HepG2 (cell line): ENCODE measurements around the gene ZNF660. TPM values are rescaled to one million over a fixed set of nuclear protein-coding genes. Genes with fewer than 3 reads are reported as not detected.

ENCODE experiments used
- ATAC-seq: fragments of 200-7000 bp; cut with Tn5 transposase; 3 replicates; pipeline ENCODE4 v1.9.1; 2020; ENCODE audit warnings: mild to moderate bottlenecking, moderate library complexity
- BruUV-seq: library from RNA; stranded (reverse); fragments of 400-500 nt; replicated peaks from 2 replicates; lab custom pipeline; 2021; lab: Mats Ljungman, UMichigan
- CTCF ChIA-PET: fragments of 300-600 bp; formaldehyde crosslinking; extraction: SDS; loops from one replicate; lab custom pipeline; 2021; ENCODE audit warnings: low total read pairs, inconsistent platforms, low intra/inter-chr PET ratio; lab: Yijun Ruan, JAX
- POLR2A ChIA-PET: fragments of 350-600 bp; sonication (Branson Sonifier 250); formaldehyde crosslinking; loops from one replicate; lab custom pipeline; 2020; ENCODE audit warnings: antibody characterized with exemption, inconsistent platforms; lab: Yijun Ruan, JAX
- DNase-seq: peaks from one replicate; pipeline ENCODE4 v3.0.0-alpha.2; 2015; ENCODE audit warnings: low spot score
- FAIRE-seq: peaks from 3 replicates; lab custom pipeline; 2011; peaks lifted over from hg19 to GRCh38; lab: Jason Lieb, UNC
- H2AFZ ChIP-seq: one replicate; pipeline ENCODE4 v1.6.1; 2011; ENCODE audit warnings: low read length, inconsistent platforms
- H3K27ac ChIP-seq: fragments of 300-600 bp; 3 replicates; pipeline ENCODE4 v1.8.0; 2011; ENCODE audit warnings: mixed run types, mild to moderate bottlenecking, mixed read lengths, low read length, inconsistent platforms; ENCODE audit not compliant: insufficient read depth; ENCODE audit errors: extremely low read length
- H3K27me3 ChIP-seq, 2 experiments: fragments of 200-600 bp in 1 of 2; 2 replicates in 1 of 2; 3 replicates in 1 of 2; pipeline versions ENCODE4 v1.6.0 to v1.8.0; 2011; ENCODE audit warnings: low read length in 2 of 2, mild to moderate bottlenecking in 2 of 2, moderate library complexity in 2 of 2, inconsistent platforms in 1 of 2; ENCODE audit not compliant: insufficient read depth in 2 of 2, control insufficient read depth in 1 of 2
- H3K36me3 ChIP-seq, 2 experiments: fragments of 200-600 bp in 1 of 2; replicated peaks in 1 of 2; 2 replicates in 1 of 2; 3 replicates in 1 of 2; pipeline versions ENCODE4 v1.5.1 to v1.8.0; 2011; ENCODE audit warnings: low read length in 2 of 2, inconsistent platforms in 1 of 2; ENCODE audit not compliant: insufficient read depth in 2 of 2, control insufficient read depth in 1 of 2
- H3K4me1 ChIP-seq: 2 replicates; pipeline ENCODE4 v1.5.1; 2012; ENCODE audit warnings: low read length, inconsistent platforms; ENCODE audit not compliant: insufficient read depth
- H3K4me2 ChIP-seq: 2 replicates; pipeline ENCODE4 v1.6.0; 2011; ENCODE audit warnings: low read depth, low read length, inconsistent platforms
- H3K4me3 ChIP-seq, 3 experiments: fragments of 200-600 bp in 1 of 3; sonication (generic), shearing (Covaris generic) in 1 of 3; replicated peaks in 1 of 3; 2 replicates each; pipeline ENCODE4 v1.5.1; 2011 to 2016; ENCODE audit warnings: low read length in 3 of 3, inconsistent platforms in 2 of 3, low read depth in 2 of 3, mild to moderate bottlenecking in 2 of 3, control low read depth in 1 of 3, mixed read lengths in 1 of 3; ENCODE audit not compliant: insufficient read depth in 1 of 3
- H3K79me2 ChIP-seq: one replicate; pipeline ENCODE4 v1.6.1; 2011; ENCODE audit warnings: low read length, inconsistent platforms; ENCODE audit not compliant: insufficient read depth
- H3K9ac ChIP-seq: 2 replicates; pipeline ENCODE4 v1.6.0; 2011; ENCODE audit warnings: mild to moderate bottlenecking, low read depth, low read length, inconsistent platforms; ENCODE audit not compliant: insufficient read depth
- H3K9me3 ChIP-seq: 2 replicates; pipeline ENCODE4 v1.5.1; 2012; ENCODE audit warnings: mild to moderate bottlenecking, low read length
- H4K20me1 ChIP-seq: 2 replicates; pipeline ENCODE4 v1.6.0; 2011; ENCODE audit warnings: inconsistent platforms, mild to moderate bottlenecking, low read length, moderate library complexity; ENCODE audit not compliant: insufficient read depth
- AGO1 ChIP-seq: fragments of 200-400 bp; formaldehyde crosslinking; IDR thresholded peaks from 2 replicates; pipeline ENCODE4 v1.6.1; 2017; ENCODE audit warnings: mild to moderate bottlenecking, low read depth, low read length, moderate library complexity; ENCODE audit not compliant: poor library complexity, severe bottlenecking
- AGO2 ChIP-seq: fragments of 200-400 bp; formaldehyde crosslinking; optimal IDR thresholded peaks from 2 replicates; pipeline ENCODE3; 2017; ENCODE audit warnings: mild to moderate bottlenecking, low read depth, low read length, moderate library complexity
- ATF7 ChIP-seq, 2 experiments: fragments of 450-650 bp in 1 of 2; sonication (generic) in 1 of 2; formaldehyde crosslinking in 1 of 2; IDR thresholded peaks; 2 replicates each; pipeline versions ENCODE4 v1.4.0 to v1.6.1; 2016 to 2020; ENCODE audit warnings: antibody characterized with exemption in 1 of 2, mild to moderate bottlenecking in 1 of 2, missing genetic modification reagents in 1 of 2
- E2F5 ChIP-seq: sonication (generic); formaldehyde crosslinking; conservative IDR thresholded peaks from 2 replicates; pipeline ENCODE4 v1.4.0; 2020; ENCODE audit warnings: missing genetic modification reagents
- GABPB1 ChIP-seq: IDR thresholded peaks from 2 replicates; pipeline ENCODE4 v1.6.1; 2016; ENCODE audit warnings: mild to moderate bottlenecking, missing genetic modification reagents, moderate library complexity, missing compliant biosample characterization
- HCFC1 ChIP-seq: fragments of 150-350 bp; IDR thresholded peaks from 2 replicates; pipeline ENCODE4 v1.6.1; 2014; ENCODE audit warnings: low read depth, low read length
- POLR2A ChIP-seq, 2 experiments: IDR thresholded peaks; 2 replicates each; pipeline ENCODE4 v1.6.1; 2011; ENCODE audit warnings: low read depth in 2 of 2, low read length in 2 of 2, mild to moderate bottlenecking in 1 of 2, moderate library complexity in 1 of 2; ENCODE audit not compliant: insufficient read depth in 1 of 2
- SATB2 ChIP-seq: sonication (generic); formaldehyde crosslinking; IDR thresholded peaks from 2 replicates; pipeline ENCODE4 v1.5.0; 2020; ENCODE audit warnings: missing genetic modification reagents
- SIN3B ChIP-seq: fragments of 150-350 bp; IDR thresholded peaks from 2 replicates; pipeline ENCODE4 v1.6.1; 2014; ENCODE audit warnings: low read length
- ZBTB33 ChIP-seq: sonication (generic); formaldehyde crosslinking; IDR thresholded peaks from 2 replicates; pipeline ENCODE4 v1.4.0; 2020; ENCODE audit warnings: missing genetic modification reagents
- ZBTB34 ChIP-seq: sonication (generic); formaldehyde crosslinking; IDR thresholded peaks from 2 replicates; pipeline ENCODE4 v1.8.0; 2022; ENCODE audit warnings: mild to moderate bottlenecking, missing genetic modification reagents
- ZFP36L1 ChIP-seq: sonication (generic); formaldehyde crosslinking; IDR thresholded peaks from 2 replicates; pipeline ENCODE4 v1.8.0; 2022; ENCODE audit warnings: mild to moderate bottlenecking, missing genetic modification reagents, moderate library complexity
- ZNF317 ChIP-seq: sonication (generic); formaldehyde crosslinking; IDR thresholded peaks from 2 replicates; pipeline ENCODE4 v1.5.0; 2020; ENCODE audit warnings: mild to moderate bottlenecking, missing genetic modification reagents
- ZNF33A ChIP-seq: sonication (generic); formaldehyde crosslinking; IDR thresholded peaks from 2 replicates; pipeline ENCODE4 v1.5.1; 2020; ENCODE audit warnings: missing genetic modification reagents, mild to moderate bottlenecking, moderate library complexity, borderline replicate concordance
- ZNF543 ChIP-seq: sonication (generic); formaldehyde crosslinking; IDR thresholded peaks from 2 replicates; pipeline ENCODE4 v1.4.0; 2020; ENCODE audit warnings: mild to moderate bottlenecking, missing genetic modification reagents
- ZNF724P ChIP-seq: sonication (generic); formaldehyde crosslinking; IDR thresholded peaks from 2 replicates; pipeline ENCODE4 v1.8.0; 2022; ENCODE audit warnings: missing genetic modification reagents, borderline replicate concordance
- WGBS: methylation state at CpG from one replicate; pipeline ENCODE4 v1.1.6; 2017; ENCODE audit warnings: low lambda C conversion rate; 5-methylcytosine and 5-hydroxymethylcytosine counted together
- in situ Hi-C: cut with HindIII; loops from 2 replicates; pipeline ENCODE4 v1.10.0; 2017; ENCODE audit warnings: low pct_unique_long_range_greater_than_20kb; ENCODE audit not compliant: extremely low pct_ligation_motif_present
- intact Hi-C: fragments of 100-400 bp; cut with micrococcal nuclease; formaldehyde crosslinking; loops from one replicate; pipeline ENCODE4 v1.10.0; 2022; ENCODE audit not compliant: unreplicated experiment
- polyA plus RNA-seq, 8 experiments: library from polyadenylated mRNA; depleted of rRNA in 3 of 8; stranded (reverse) in 7 of 8; unstranded in 1 of 8; fragments of >200 nt; fragmentation: Illumina TruSeq in 4 of 8; extraction: Trizol in 4 of 8; gene quantifications; 2 replicates each; pipeline versions ENCODE4 v1.2.1 to v1.2.3, GENCODE V29; 2011 to 2016; ENCODE audit warnings: low read depth in 4 of 8, missing spikeins in 1 of 8, mixed read lengths in 1 of 8; ENCODE audit not compliant: insufficient read depth in 1 of 8
- total RNA-seq, 5 experiments: library from RNA; depleted of rRNA; stranded (reverse); fragments of >200 nt; fragmentation: Illumina TruSeq; extraction: Trizol; gene quantifications; 2 replicates each; pipeline ENCODE4 v1.2.3, GENCODE V29; 2016; ENCODE audit warnings: low read depth in 1 of 5

Gene ZNF660
- total and polyA plus RNA-seq, 2 of the 13 experiments (the other 11 are each of a cell fraction or from before 2014, with no cell fraction given) = 0.91 to 3.3 TPM

GRCh38 chr3:44648564-44649229, 63.9 kb downstream of the ZNF660 start, which contains the start of gene ZNF35:
ZNF35 (plus strand) TSS chr3:44648732; CDS start chr3:44651068, 2,336 bp downstream.
- H3K79me2 ChIP-seq = no peaks in the 10 kb centered on the region
- no peaks in the 10 kb centered on the region; the same call in 1 of the 2 replicates for H3K9me3 ChIP-seq
- ATAC-seq (no peak), FAIRE-seq (no peak), DNase-seq (no peak)
- no peak within 1 kb of the TSS for H3K4me2 ChIP-seq
- CTCF ChIA-PET = no interaction called here
- BruUV-seq = no TSS peak
- no peaks in the 10 kb centered on the region for H4K20me1 ChIP-seq
- no peak within 1 kb of the TSS for H3K4me3 ChIP-seq
- POLR2A ChIA-PET = no interaction called here
- intact Hi-C loops (no loop called here), in situ Hi-C loops (no loop called here)
- 75% methylated on average over 32 of the region's 37 CpGs for WGBS
- peaks cover 0 to 3% of the 10 kb centered on the region in 2 experiments; a peak in 1 of 5 replicates for H3K36me3 ChIP-seq
- H3K4me1 ChIP-seq = no peaks in the 10 kb centered on the region
- H3K27ac ChIP-seq = no peak within 1 kb of the TSS
- H3K9ac ChIP-seq = no peak within 1 kb of the TSS
- H2AFZ ChIP-seq = no peak within 1 kb of the TSS
- H3K27me3 ChIP-seq = no peaks in the 10 kb centered on the region
- TF ChIP-seq AGO1 (peak; percentile 57), POLR2A (IDR thresholded peaks at IDR 0.05; ENCODE audit: insufficient read depth in 1 of 2, low read depth in 2 of 2, low read length in 2 of 2) (no peak), SATB2 (CRISPR knock-in tag) (no peak), GABPB1 (CRISPR knock-in tag) (no peak), ZNF317 (CRISPR knock-in tag) (no peak), ZNF543 (no peak), ZFP36L1 (CRISPR knock-in tag) (no peak), ZNF724P (CRISPR knock-in tag) (no peak), ATF7 (IDR thresholded peaks at IDR 0.05) (no peak), ATF7 (CRISPR knock-in tag; IDR thresholded peaks at IDR 0.05) (no peak), ZBTB33 (CRISPR knock-in tag) (no peak), SIN3B (no peak), E2F5 (CRISPR knock-in tag) (no peak), ZBTB34 (CRISPR knock-in tag) (no peak), HCFC1 (no peak), ZNF33A (CRISPR knock-in tag) (no peak), AGO2 (peak; percentile 72)
- TF ChIP-seq, all 625 proteins: peak for 2
